Thyroid gland (tissue), 4 donors: ENCODE measurements around the gene NACC1.
"Not testable (repeated sequence)": the region's sequence is repeated elsewhere in the genome, so short reads cannot be mapped to it uniquely, and the experiment has no call there.

Source experiments
- POLR2A ChIP-seq, 2 donors: fragments of 450-650 bp; IDR thresholded peaks; one replicate each; pipeline ENCODE4 v1.6.1; 2017; ENCODE audit warnings: antibody characterized with exemption in 2 of 2, mild to moderate bottlenecking in 2 of 2, moderate library complexity in 1 of 2
- TF ChIP-seq, protein P1 (sequence below), 6 experiments: fragments of 200-600 bp in 3 of 6; fragments of 450-650 bp in 3 of 6; sonication (generic) in 3 of 6; IDR thresholded peaks; one replicate each; pipeline ENCODE4 v1.5.1; 2016 to 2019; ENCODE audit warnings: antibody characterized with exemption in 6 of 6, mild to moderate bottlenecking in 2 of 6, inconsistent platforms in 1 of 6, moderate library complexity in 1 of 6

- TF ChIP-seq, protein P1, sequence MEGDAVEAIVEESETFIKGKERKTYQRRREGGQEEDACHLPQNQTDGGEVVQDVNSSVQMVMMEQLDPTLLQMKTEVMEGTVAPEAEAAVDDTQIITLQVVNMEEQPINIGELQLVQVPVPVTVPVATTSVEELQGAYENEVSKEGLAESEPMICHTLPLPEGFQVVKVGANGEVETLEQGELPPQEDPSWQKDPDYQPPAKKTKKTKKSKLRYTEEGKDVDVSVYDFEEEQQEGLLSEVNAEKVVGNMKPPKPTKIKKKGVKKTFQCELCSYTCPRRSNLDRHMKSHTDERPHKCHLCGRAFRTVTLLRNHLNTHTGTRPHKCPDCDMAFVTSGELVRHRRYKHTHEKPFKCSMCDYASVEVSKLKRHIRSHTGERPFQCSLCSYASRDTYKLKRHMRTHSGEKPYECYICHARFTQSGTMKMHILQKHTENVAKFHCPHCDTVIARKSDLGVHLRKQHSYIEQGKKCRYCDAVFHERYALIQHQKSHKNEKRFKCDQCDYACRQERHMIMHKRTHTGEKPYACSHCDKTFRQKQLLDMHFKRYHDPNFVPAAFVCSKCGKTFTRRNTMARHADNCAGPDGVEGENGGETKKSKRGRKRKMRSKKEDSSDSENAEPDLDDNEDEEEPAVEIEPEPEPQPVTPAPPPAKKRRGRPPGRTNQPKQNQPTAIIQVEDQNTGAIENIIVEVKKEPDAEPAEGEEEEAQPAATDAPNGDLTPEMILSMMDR (IDR thresholded peaks at IDR 0.05): not testable (repeated sequence)
- TF ChIP-seq POLR2A (IDR thresholded peaks at IDR 0.05): not testable (repeated sequence)
These were observed 66.9 kb downstream of the NACC1 start for GRCh38 chr19:13184926-13185325.
